ENCODE results near the gene ANKH. TPM values are rescaled to one million over a fixed set of nuclear protein-coding genes. Genes with fewer than 3 reads are reported as not detected.

ANKH gene
- total and polyA plus RNA-seq, 3 experiments from 2014 or later: 47.0 to 80.5 (median 80.0) TPM

DNA sequence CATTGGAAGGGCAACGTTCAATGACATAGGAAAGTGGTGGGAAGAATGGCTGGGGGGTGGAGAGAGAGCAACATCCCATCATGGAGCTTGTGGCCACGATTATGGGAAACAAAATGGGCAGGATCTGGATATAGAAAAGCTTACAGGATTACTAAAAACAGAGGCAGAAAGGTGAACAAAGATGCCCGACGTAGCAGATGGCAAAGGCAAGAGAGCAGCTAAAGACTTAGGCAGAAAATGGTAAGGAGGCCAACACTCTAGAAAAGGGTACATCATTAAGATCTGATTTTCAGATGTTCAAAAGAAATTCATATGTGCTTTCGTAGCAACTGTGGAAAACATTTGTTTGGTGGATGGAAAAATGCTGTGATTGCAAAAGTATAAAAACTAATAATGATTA is 104.5 kb downstream of the ANKH start:
- Mint-ChIP-seq H3K4me3 (no peak overlapping the region), H3K36me3 (peaks cover 0 to 50% (median 12%) of the 10 kb centered on the region in 3 donors), H3K27ac (peak overlapping the region in 5 of 8 donors; percentile 9 to 82 (median 12)), H3K27me3 (no peaks in the 10 kb centered on the region), H3K4me1 (peaks cover 28 to 41% (median 38%) of the 10 kb centered on the region in 3 donors), H3K9me3 (no peaks in the 10 kb centered on the region)
- no peaks in the 10 kb centered on the region for H3K9me3 ChIP-seq (ENCODE audit: low read length)
- no peaks in the 10 kb centered on the region for H3K4me1 ChIP-seq (ENCODE audit: insufficient read depth, low read length)
- H3K36me3 ChIP-seq (ENCODE audit: insufficient read depth, low read length): no peaks in the 10 kb centered on the region
- DNase-seq: no peak
- no peaks in the 10 kb centered on the region for H3K27me3 ChIP-seq (ENCODE audit: insufficient read depth, low read length, poor library complexity, severe bottlenecking)
- H3K27ac ChIP-seq (ENCODE audit: low read depth, low read length): no peak overlapping the region
- CTCF ChIA-PET: interaction anchor here (1.1 kb wide), 1 partner anchor 8 kb away, joined by 4 read pairs; no protein-coding TSS in a partner anchor
- POLR2A ChIA-PET: interaction anchor here (1.5 kb wide), 1 partner anchor 43 kb away, joined by 4 read pairs; no protein-coding TSS in a partner anchor
- H3K4me3 ChIP-seq (ENCODE audit: low read length): no peak overlapping the region

DNA sequence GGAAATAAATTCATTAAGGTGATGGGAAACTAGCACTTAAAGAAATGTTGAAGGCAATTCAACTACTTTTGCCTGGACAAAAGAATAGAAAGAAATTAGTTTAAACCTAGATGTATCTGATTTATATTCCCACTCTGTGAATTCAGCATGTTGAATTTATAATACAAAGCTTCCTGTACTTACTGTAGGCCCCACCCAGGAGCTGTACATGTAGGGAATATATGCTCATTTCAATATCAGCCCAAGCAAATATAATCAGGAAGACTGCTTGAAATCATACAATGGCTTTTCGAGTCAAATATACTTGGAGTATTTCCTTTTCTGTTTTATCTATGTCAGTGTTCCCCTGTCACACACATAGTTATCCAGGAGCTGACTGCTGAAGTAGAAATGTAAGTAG is 105.0 kb downstream of the ANKH start:
- H3K9me3 Mint-ChIP-seq: no peaks in the 10 kb centered on the region
- CTCF ChIA-PET: interaction anchor here (1.1 to 1.4 kb wide), 2 partner anchors 8 to 237 kb away, joined by 3 to 4 read pairs; no protein-coding TSS in a partner anchor
- H3K4me3 ChIP-seq (ENCODE audit: low read length): no peak overlapping the region
- no peak overlapping the region for H3K4me3 Mint-ChIP-seq
- peaks cover 27 to 39% (median 38%) of the 10 kb centered on the region in 3 donors for H3K4me1 Mint-ChIP-seq
- POLR2A ChIA-PET: no interaction called here
- peaks cover 0 to 50% (median 12%) of the 10 kb centered on the region in 3 donors for H3K36me3 Mint-ChIP-seq
- H3K36me3 ChIP-seq (ENCODE audit: insufficient read depth, low read length): no peaks in the 10 kb centered on the region
- no peaks in the 10 kb centered on the region for H3K27me3 ChIP-seq (ENCODE audit: insufficient read depth, low read length, poor library complexity, severe bottlenecking)
- DNase-seq: no peak
- peak overlapping the region in 5 of 8 donors; percentile 9 to 82 (median 12) for H3K27ac Mint-ChIP-seq
- no peak overlapping the region for H3K27ac ChIP-seq (ENCODE audit: low read depth, low read length)
- no peaks in the 10 kb centered on the region for H3K9me3 ChIP-seq (ENCODE audit: low read length)
- H3K27me3 Mint-ChIP-seq: no peaks in the 10 kb centered on the region
- H3K4me1 ChIP-seq (ENCODE audit: insufficient read depth, low read length): no peaks in the 10 kb centered on the region

DNA sequence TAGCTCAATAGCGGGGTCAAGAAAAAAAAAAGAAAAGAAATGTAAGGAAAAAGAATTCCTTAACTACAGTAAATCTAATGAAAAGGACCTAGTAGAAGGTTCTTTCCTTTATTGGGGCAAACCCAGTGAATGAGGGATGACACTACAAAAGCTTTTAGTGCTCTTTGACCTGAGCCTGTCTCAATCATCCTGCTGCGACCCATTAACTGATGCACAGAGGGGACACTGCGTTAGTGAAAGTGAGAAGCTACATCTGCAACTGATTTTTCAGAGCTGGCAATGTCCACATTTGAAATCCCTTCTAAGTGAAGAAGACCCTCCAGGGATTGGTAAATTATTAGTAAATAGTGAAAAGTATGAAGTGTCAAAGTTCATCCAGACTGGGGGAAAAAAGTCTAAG is 106.0 kb downstream of the ANKH start:
- Mint-ChIP-seq H3K27me3 (no peaks in the 10 kb centered on the region), H3K4me3 (no peak overlapping the region), H3K4me1 (peaks cover 24 to 31% (median 30%) of the 10 kb centered on the region in 3 donors), H3K36me3 (peaks cover 0 to 52% (median 14%) of the 10 kb centered on the region in 3 donors), H3K9me3 (no peaks in the 10 kb centered on the region), H3K27ac (peak overlapping the region in 1 of 8 donors; percentile 57)
- no peak overlapping the region for H3K27ac ChIP-seq (ENCODE audit: low read depth, low read length)
- no peaks in the 10 kb centered on the region for H3K27me3 ChIP-seq (ENCODE audit: insufficient read depth, low read length, poor library complexity, severe bottlenecking)
- H3K4me1 ChIP-seq (ENCODE audit: insufficient read depth, low read length): no peaks in the 10 kb centered on the region
- no peak overlapping the region for H3K4me3 ChIP-seq (ENCODE audit: low read length)
- POLR2A ChIA-PET: interaction anchor here (0.6 kb wide), 1 partner anchor 398 kb away, joined by 4 read pairs; no protein-coding TSS in a partner anchor
- no peak for DNase-seq
- CTCF ChIA-PET: interaction anchor here (1.4 kb wide), 1 partner anchor 238 kb away, joined by 3 read pairs; no protein-coding TSS in a partner anchor
- H3K9me3 ChIP-seq (ENCODE audit: low read length): no peaks in the 10 kb centered on the region
- no peaks in the 10 kb centered on the region for H3K36me3 ChIP-seq (ENCODE audit: insufficient read depth, low read length)

GRCh38 chr5:14762549-14763216 is 108.9 kb downstream of the ANKH start:
- H3K4me1 Mint-ChIP-seq: peaks cover 7 to 12% (median 8%) of the 10 kb centered on the region in 3 donors
- DNase-seq: no peak
- Histone ChIP-seq H3K4me3 (ENCODE audit: low read length) (no peak overlapping the region), H3K9me3 (ENCODE audit: low read length) (no peaks in the 10 kb centered on the region), H3K27me3 (ENCODE audit: insufficient read depth, low read length, poor library complexity, severe bottlenecking) (no peaks in the 10 kb centered on the region), H3K4me1 (ENCODE audit: insufficient read depth, low read length) (no peaks in the 10 kb centered on the region), H3K36me3 (ENCODE audit: insufficient read depth, low read length) (no peaks in the 10 kb centered on the region), H3K27ac (ENCODE audit: low read depth, low read length) (no peak overlapping the region)
- peaks cover 0 to 52% (median 14%) of the 10 kb centered on the region in 3 donors for H3K36me3 Mint-ChIP-seq
- H3K9me3 Mint-ChIP-seq: no peaks in the 10 kb centered on the region
- no peak overlapping the region for H3K4me3 Mint-ChIP-seq
- no peaks in the 10 kb centered on the region for H3K27me3 Mint-ChIP-seq
- CTCF ChIA-PET: no interaction called here
- H3K27ac Mint-ChIP-seq: no peak overlapping the region
- POLR2A ChIA-PET: no interaction called here

DNA sequence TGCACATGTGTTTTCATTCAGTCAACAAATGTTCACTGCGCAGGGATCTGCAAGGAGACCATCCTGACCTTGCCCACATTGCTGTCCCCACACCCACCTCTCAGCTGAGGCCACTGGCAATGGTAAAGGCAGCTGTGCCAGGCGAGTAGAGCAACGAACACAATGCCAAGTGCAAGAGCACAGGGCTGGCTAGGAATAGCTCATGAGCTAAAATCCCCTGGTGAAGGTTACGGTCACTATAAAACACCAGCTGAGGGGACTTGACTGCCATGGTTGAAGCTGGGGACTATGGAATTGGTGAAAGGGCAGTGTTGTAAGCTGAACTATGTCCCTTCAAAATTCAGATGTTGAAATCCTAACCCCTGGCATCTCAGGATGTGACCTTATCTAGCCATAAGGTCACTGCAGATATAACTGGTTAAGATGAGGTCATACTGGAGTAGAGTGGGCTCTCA is 111.0 kb downstream of the ANKH start:
- Histone ChIP-seq H3K4me3 (ENCODE audit: low read length) (no peak overlapping the region), H3K4me1 (ENCODE audit: insufficient read depth, low read length) (no peaks in the 10 kb centered on the region), H3K27me3 (ENCODE audit: insufficient read depth, low read length, poor library complexity, severe bottlenecking) (no peaks in the 10 kb centered on the region), H3K36me3 (ENCODE audit: insufficient read depth, low read length) (peaks cover 2% of the 10 kb centered on the region), H3K9me3 (ENCODE audit: low read length) (no peaks in the 10 kb centered on the region), H3K27ac (ENCODE audit: low read depth, low read length) (no peak overlapping the region)
- Mint-ChIP-seq H3K36me3 (peaks cover 0 to 49% (median 10%) of the 10 kb centered on the region in 3 donors), H3K4me1 (peaks cover 0 to 6% (median 0%) of the 10 kb centered on the region in 3 donors), H3K9me3 (no peaks in the 10 kb centered on the region), H3K4me3 (no peak overlapping the region), H3K27me3 (no peaks in the 10 kb centered on the region), H3K27ac (peak overlapping the region in 2 of 8 donors; percentile 33 to 83)
- ChIA-PET POLR2A (no interaction called here), CTCF (interaction anchor here (0.9 kb wide), 1 partner anchor 9 kb away, joined by 3 read pairs; no protein-coding TSS in a partner anchor)
- DNase-seq: no peak

- H3K4me3 Mint-ChIP-seq: no peak overlapping the region
- peaks cover 0 to 49% (median 8%) of the 10 kb centered on the region in 3 donors for H3K36me3 Mint-ChIP-seq
- POLR2A ChIA-PET: interaction anchor here (0.8 kb wide), 1 partner anchor 110 kb away, joined by 5 read pairs; no protein-coding TSS in a partner anchor
- CTCF ChIA-PET: interaction anchor here (0.8 to 0.9 kb wide), 2 partner anchors 9 to 33 kb away, joined by 3 read pairs; no protein-coding TSS in a partner anchor
- Histone ChIP-seq H3K36me3 (ENCODE audit: insufficient read depth, low read length) (peaks cover 6% of the 10 kb centered on the region), H3K4me3 (ENCODE audit: low read length) (no peak overlapping the region), H3K27ac (ENCODE audit: low read depth, low read length) (no peak overlapping the region), H3K9me3 (ENCODE audit: low read length) (no peaks in the 10 kb centered on the region), H3K4me1 (ENCODE audit: insufficient read depth, low read length) (no peaks in the 10 kb centered on the region), H3K27me3 (ENCODE audit: insufficient read depth, low read length, poor library complexity, severe bottlenecking) (no peaks in the 10 kb centered on the region)
- DNase-seq: no peak
- H3K27ac Mint-ChIP-seq: peak overlapping the region in 4 of 8 donors; percentile 3 to 74 (median 50)
- no peaks in the 10 kb centered on the region for H3K9me3 Mint-ChIP-seq
- H3K27me3 Mint-ChIP-seq: no peaks in the 10 kb centered on the region
- H3K4me1 Mint-ChIP-seq: peaks cover 0 to 6% (median 0%) of the 10 kb centered on the region in 3 donors
These were observed 111.6 kb downstream of the ANKH start for GRCh38 chr5:14759744-14760547.

DNA sequence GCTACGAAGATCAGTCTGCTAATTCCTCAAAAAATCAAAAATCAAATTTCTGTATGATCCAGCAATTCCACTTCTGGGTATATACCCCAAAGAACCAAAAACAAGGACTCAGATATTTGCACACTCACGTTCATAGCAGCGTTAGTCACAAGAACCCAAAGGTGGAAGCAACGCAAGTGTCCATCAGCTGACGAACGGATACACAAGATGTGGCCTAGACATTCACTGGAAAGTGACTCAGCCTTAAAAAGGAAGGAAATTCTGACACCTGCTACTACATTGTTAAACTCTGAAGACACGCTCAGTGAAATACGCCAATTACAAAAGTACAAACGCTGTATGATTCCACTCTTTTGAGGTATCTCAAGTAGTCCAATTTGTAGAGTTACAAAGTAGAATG is 113.7 kb downstream of the ANKH start:
- no peak for DNase-seq
- Mint-ChIP-seq H3K27ac (no peak overlapping the region), H3K4me1 (peaks cover 0 to 7% (median 4%) of the 10 kb centered on the region in 3 donors), H3K27me3 (no peaks in the 10 kb centered on the region), H3K9me3 (no peaks in the 10 kb centered on the region), H3K4me3 (no peak overlapping the region), H3K36me3 (peaks cover 0 to 52% (median 17%) of the 10 kb centered on the region in 3 donors)
- H3K27me3 ChIP-seq (ENCODE audit: insufficient read depth, low read length, poor library complexity, severe bottlenecking): no peaks in the 10 kb centered on the region
- H3K36me3 ChIP-seq (ENCODE audit: insufficient read depth, low read length): peaks cover 6% of the 10 kb centered on the region
- POLR2A ChIA-PET: no interaction called here
- no peaks in the 10 kb centered on the region for H3K9me3 ChIP-seq (ENCODE audit: low read length)
- CTCF ChIA-PET: interaction anchor here (1.3 to 1.4 kb wide), 2 partner anchors 9 to 30 kb away, joined by 3 to 4 read pairs; no protein-coding TSS in a partner anchor
- H3K4me1 ChIP-seq (ENCODE audit: insufficient read depth, low read length): no peaks in the 10 kb centered on the region
- H3K27ac ChIP-seq (ENCODE audit: low read depth, low read length): no peak overlapping the region
- H3K4me3 ChIP-seq (ENCODE audit: low read length): no peak overlapping the region

Measured in CD8-positive, alpha-beta memory T cell (primary cell).